Measurements from ENCODE around the gene FAM111B. TPM values are rescaled to one million over a fixed set of nuclear protein-coding genes. Genes with fewer than 3 reads are reported as not detected.

Gene FAM111B
- total RNA-seq, 1 donor from 2014 or later: 13.1 TPM

DNA sequence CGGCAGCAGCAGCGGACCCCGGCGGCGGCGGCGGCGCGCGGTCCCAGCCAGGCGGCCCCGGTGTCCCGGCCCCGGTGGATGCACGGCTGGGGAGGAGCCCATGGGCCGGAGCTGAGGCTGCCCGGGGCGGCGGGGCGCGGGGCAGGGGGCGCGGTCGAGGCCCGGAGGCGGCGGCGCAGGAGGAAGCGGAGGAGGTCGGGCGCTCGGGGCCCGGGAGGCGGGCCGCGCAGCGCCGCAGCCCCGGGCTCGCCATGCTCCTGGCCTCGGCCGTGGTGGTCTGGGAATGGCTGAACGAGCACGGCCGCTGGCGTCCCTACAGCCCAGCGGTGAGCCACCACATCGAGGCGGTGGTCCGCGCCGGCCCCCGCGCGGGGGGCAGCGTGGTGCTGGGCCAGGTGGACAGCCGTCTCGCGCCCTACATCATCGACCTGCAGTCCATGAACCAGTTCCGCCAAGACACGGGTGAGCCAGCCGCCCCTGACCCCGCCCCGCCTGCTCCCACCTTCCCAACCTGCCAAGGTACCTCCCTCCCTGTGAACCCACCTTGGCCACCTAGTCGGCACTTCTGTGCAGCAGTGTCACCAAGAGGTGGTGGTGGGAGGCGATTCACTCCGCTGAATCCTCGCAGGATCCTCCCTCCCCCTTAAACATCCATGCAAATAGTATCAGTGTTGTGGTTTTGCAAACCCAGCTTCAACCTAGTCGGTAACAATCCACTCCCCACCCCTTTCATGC, 65.5 kb downstream of the FAM111B start:
- H3K4me1 Mint-ChIP-seq: peaks cover 36% of the 10 kb centered on the region
- no peak overlapping the region for H2AFZ ChIP-seq (replicated peaks)
- peaks cover 50% of the 10 kb centered on the region for H3F3A ChIP-seq (ENCODE audit: low read depth)
- TF ChIP-seq, protein P1, sequence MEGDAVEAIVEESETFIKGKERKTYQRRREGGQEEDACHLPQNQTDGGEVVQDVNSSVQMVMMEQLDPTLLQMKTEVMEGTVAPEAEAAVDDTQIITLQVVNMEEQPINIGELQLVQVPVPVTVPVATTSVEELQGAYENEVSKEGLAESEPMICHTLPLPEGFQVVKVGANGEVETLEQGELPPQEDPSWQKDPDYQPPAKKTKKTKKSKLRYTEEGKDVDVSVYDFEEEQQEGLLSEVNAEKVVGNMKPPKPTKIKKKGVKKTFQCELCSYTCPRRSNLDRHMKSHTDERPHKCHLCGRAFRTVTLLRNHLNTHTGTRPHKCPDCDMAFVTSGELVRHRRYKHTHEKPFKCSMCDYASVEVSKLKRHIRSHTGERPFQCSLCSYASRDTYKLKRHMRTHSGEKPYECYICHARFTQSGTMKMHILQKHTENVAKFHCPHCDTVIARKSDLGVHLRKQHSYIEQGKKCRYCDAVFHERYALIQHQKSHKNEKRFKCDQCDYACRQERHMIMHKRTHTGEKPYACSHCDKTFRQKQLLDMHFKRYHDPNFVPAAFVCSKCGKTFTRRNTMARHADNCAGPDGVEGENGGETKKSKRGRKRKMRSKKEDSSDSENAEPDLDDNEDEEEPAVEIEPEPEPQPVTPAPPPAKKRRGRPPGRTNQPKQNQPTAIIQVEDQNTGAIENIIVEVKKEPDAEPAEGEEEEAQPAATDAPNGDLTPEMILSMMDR (IDR thresholded peaks at IDR 0.05): no peak
- TF ChIP-seq EZH2 (IDR thresholded peaks at IDR 0.05) (no peak), EZH2phosphoT487 (IDR thresholded peaks at IDR 0.05) (no peak)
- peak; percentile 51 for DNase-seq (ENCODE audit: low spot score)
- H3K4me3 ChIP-seq: peak overlapping the region; percentile 89
- peak overlapping the region; percentile 98 for H3K4me2 ChIP-seq
- H3K9ac ChIP-seq: peak overlapping the region; percentile 66
- H3K27me3 ChIP-seq: no peaks in the 10 kb centered on the region
- peaks cover 16% of the 10 kb centered on the region for H3K36me3 Mint-ChIP-seq
- peak overlapping the region; percentile 99 for H3K4me3 Mint-ChIP-seq
- H3K79me2 ChIP-seq (ENCODE audit: low read depth): peaks cover 54% of the 10 kb centered on the region
- peaks cover 48% of the 10 kb centered on the region for H3K4me1 ChIP-seq
- H3K27ac ChIP-seq: peak overlapping the region; percentile 96
- peaks cover 13% of the 10 kb centered on the region for H3K27me3 Mint-ChIP-seq (ENCODE audit: insufficient read depth, low read depth)
- peak overlapping the region; percentile 95 for H3K27ac Mint-ChIP-seq
- H3K9me3 ChIP-seq (ENCODE audit: low read depth): no peaks in the 10 kb centered on the region
- no peaks in the 10 kb centered on the region for H3K36me3 ChIP-seq
- peaks cover under 1% of the 10 kb centered on the region for H3K9me3 Mint-ChIP-seq
- H4K20me1 ChIP-seq (ENCODE audit: low read depth): peaks cover 38% of the 10 kb centered on the region

- H2AFZ ChIP-seq (replicated peaks): no peak overlapping the region
- H3K4me3 Mint-ChIP-seq: peak overlapping the region; percentile 99
- H3K36me3 Mint-ChIP-seq: peaks cover 23% of the 10 kb centered on the region
- H3K27me3 ChIP-seq: no peaks in the 10 kb centered on the region
- no peaks in the 10 kb centered on the region for H3K36me3 ChIP-seq
- peaks cover 13% of the 10 kb centered on the region for H3K27me3 Mint-ChIP-seq (ENCODE audit: insufficient read depth, low read depth)
- peak overlapping the region; percentile 89 for H3K4me3 ChIP-seq
- H3K27ac ChIP-seq: peak overlapping the region; percentile 96
- peaks cover 50% of the 10 kb centered on the region for H3F3A ChIP-seq (ENCODE audit: low read depth)
- peak overlapping the region; percentile 95 for H3K27ac Mint-ChIP-seq
- DNase-seq (ENCODE audit: low spot score): peak; percentile 90
- peak overlapping the region; percentile 98 for H3K4me2 ChIP-seq
- no peak for TF ChIP-seq EZH2phosphoT487 (IDR thresholded peaks at IDR 0.05)
- TF ChIP-seq, protein P1 (IDR thresholded peaks at IDR 0.05): no peak
- peak overlapping the region; percentile 66 for H3K9ac ChIP-seq
- peaks cover 63% of the 10 kb centered on the region for H3K79me2 ChIP-seq (ENCODE audit: low read depth)
- H3K9me3 ChIP-seq (ENCODE audit: low read depth): no peaks in the 10 kb centered on the region
- peaks cover 56% of the 10 kb centered on the region for H3K4me1 ChIP-seq
- H4K20me1 ChIP-seq (ENCODE audit: low read depth): peaks cover 46% of the 10 kb centered on the region
- H3K9me3 Mint-ChIP-seq: peaks cover 3% of the 10 kb centered on the region
- peaks cover 43% of the 10 kb centered on the region for H3K4me1 Mint-ChIP-seq
These were observed 66.3 kb downstream of the FAM111B start for GRCh38 chr11:59173080-59173963.

- Histone ChIP-seq H3K9ac (peak overlapping the region; percentile 66), H3K36me3 (no peaks in the 10 kb centered on the region), H3K27ac (peak overlapping the region; percentile 96), H3K4me2 (peak overlapping the region; percentile 98), H3K4me3 (peak overlapping the region; percentile 89), H3K79me2 (ENCODE audit: low read depth) (peaks cover 70% of the 10 kb centered on the region), H4K20me1 (ENCODE audit: low read depth) (peaks cover 54% of the 10 kb centered on the region), H3K9me3 (ENCODE audit: low read depth) (no peaks in the 10 kb centered on the region), H3K27me3 (no peaks in the 10 kb centered on the region), H3F3A (ENCODE audit: low read depth) (peaks cover 52% of the 10 kb centered on the region), H3K4me1 (peaks cover 64% of the 10 kb centered on the region), H2AFZ (replicated peaks) (no peak overlapping the region)
- Mint-ChIP-seq H3K36me3 (peaks cover 27% of the 10 kb centered on the region), H3K4me1 (peaks cover 51% of the 10 kb centered on the region), H3K9me3 (peaks cover 3% of the 10 kb centered on the region), H3K4me3 (peak overlapping the region; percentile 99), H3K27ac (peak overlapping the region; percentile 95), H3K27me3 (ENCODE audit: insufficient read depth, low read depth) (peaks cover 15% of the 10 kb centered on the region)
- no peak for TF ChIP-seq EZH2 (IDR thresholded peaks at IDR 0.05)
- TF ChIP-seq, protein P1 (IDR thresholded peaks at IDR 0.05): no peak
- DNase-seq (ENCODE audit: low spot score): peak; percentile 74
These were observed 67.1 kb downstream of the FAM111B start for GRCh38 chr11:59173964-59174663.
